Upper lobe of left lung (tissue), 6 donors: Measurements from ENCODE around the gene SPDYA. TPM values are rescaled to one million over a fixed set of nuclear protein-coding genes. Genes with fewer than 3 reads are reported as not detected.

ENCODE experiments used
- ATAC-seq, 2 donors: fragments of 200-7000 bp; cut with Tn5 transposase; one replicate each; pipeline ENCODE4 v1.9.1; 2022; ENCODE audit warnings: mild to moderate bottlenecking in 2 of 2, moderate library complexity in 2 of 2; ENCODE audit not compliant: low FRiP score in 2 of 2
- DNase-seq, 2 donors: peaks; one replicate each; pipeline ENCODE4 v3.0.0-alpha.2; 2019 to 2020
- H3K27ac ChIP-seq, 4 donors: fragments of 200-600 bp; sonication (generic); one replicate each; pipeline ENCODE4 v1.5.1; 2016 to 2019
- H3K27me3 ChIP-seq, 4 donors: fragments of 200-600 bp; sonication (generic); one replicate each; pipeline ENCODE4 v1.5.1; 2017 to 2019
- H3K36me3 ChIP-seq, 4 donors: fragments of 200-600 bp; sonication (generic); one replicate each; pipeline ENCODE4 v1.5.1; 2016 to 2019
- H3K4me1 ChIP-seq, 4 donors: fragments of 200-600 bp; sonication (generic); one replicate each; pipeline ENCODE4 v1.5.1; 2018 to 2019
- H3K4me3 ChIP-seq, 4 donors: fragments of 200-600 bp; sonication (generic); one replicate each; pipeline ENCODE4 v1.5.1; 2017 to 2019; ENCODE audit warnings: mild to moderate bottlenecking in 2 of 4, moderate library complexity in 1 of 4
- H3K9me3 ChIP-seq, 4 donors: fragments of 200-600 bp; sonication (generic); one replicate each; pipeline ENCODE4 v1.5.1; 2018 to 2019
- EP300 ChIP-seq, 4 donors: sonication (generic); formaldehyde crosslinking; IDR thresholded peaks; one replicate each; pipeline ENCODE4 v1.5.1; 2017; ENCODE audit warnings: antibody characterized with exemption in 4 of 4, control low read depth in 2 of 4
- POLR2A ChIP-seq, 4 donors: fragments of 450-650 bp; IDR thresholded peaks; one replicate each; pipeline ENCODE4 v1.5.1; 2016 to 2017; ENCODE audit warnings: antibody characterized with exemption in 4 of 4, mild to moderate bottlenecking in 2 of 4
- POLR2AphosphoS5 ChIP-seq, 2 donors: sonication (generic); formaldehyde crosslinking; IDR thresholded peaks; one replicate each; pipeline ENCODE4 v1.5.1; 2017; ENCODE audit warnings: antibody characterized with exemption in 2 of 2
- WGBS, 2 donors: methylation state at CpG; one replicate each; pipeline ENCODE4 v1.1.5; 2017 to 2018; 5-methylcytosine and 5-hydroxymethylcytosine counted together
- total RNA-seq, 6 donors: library from RNA; depleted of rRNA in 4 of 6; stranded (reverse); fragments of >200 nt in 4 of 6; gene quantifications; one replicate each; pipeline versions ENCODE4 v1.1.0 to v1.2.1, GENCODE V29; 2016 to 2021
- TF ChIP-seq, protein P1 (sequence below), 6 experiments: fragments of 450-650 bp in 4 of 6; fragments of 200-600 bp in 2 of 6; sonication (generic) in 2 of 6; IDR thresholded peaks; one replicate each; pipeline ENCODE4 v1.5.1; 2016 to 2019; ENCODE audit warnings: antibody characterized with exemption in 6 of 6
- donor health status: DM: no; HTN: no; CAD: no; lungs with moderate emphysema.
- donor health status: DM: no; HTN: yes; CAD: no; lungs with severe emphysema.

Gene SPDYA
- total RNA-seq, 6 donors from 2014 or later = 1.0 to 2.3 (median 1.6) TPM

- H3K9me3 ChIP-seq = no peaks in the 10 kb centered on the region
- H3K4me1 ChIP-seq = peaks cover 37 to 65% (median 51%) of the 10 kb centered on the region in 4 donors
- DNase-seq (no peak), ATAC-seq (no peak)
- no peak overlapping the region for H3K4me3 ChIP-seq
- H3K36me3 ChIP-seq = no peaks in the 10 kb centered on the region
- no peaks in the 10 kb centered on the region for H3K27me3 ChIP-seq
- no peak overlapping the region for H3K27ac ChIP-seq
- no peak for TF ChIP-seq EP300 (IDR thresholded peaks at IDR 0.05)
- no peak for TF ChIP-seq POLR2A (IDR thresholded peaks at IDR 0.05)
- TF ChIP-seq, protein P1, sequence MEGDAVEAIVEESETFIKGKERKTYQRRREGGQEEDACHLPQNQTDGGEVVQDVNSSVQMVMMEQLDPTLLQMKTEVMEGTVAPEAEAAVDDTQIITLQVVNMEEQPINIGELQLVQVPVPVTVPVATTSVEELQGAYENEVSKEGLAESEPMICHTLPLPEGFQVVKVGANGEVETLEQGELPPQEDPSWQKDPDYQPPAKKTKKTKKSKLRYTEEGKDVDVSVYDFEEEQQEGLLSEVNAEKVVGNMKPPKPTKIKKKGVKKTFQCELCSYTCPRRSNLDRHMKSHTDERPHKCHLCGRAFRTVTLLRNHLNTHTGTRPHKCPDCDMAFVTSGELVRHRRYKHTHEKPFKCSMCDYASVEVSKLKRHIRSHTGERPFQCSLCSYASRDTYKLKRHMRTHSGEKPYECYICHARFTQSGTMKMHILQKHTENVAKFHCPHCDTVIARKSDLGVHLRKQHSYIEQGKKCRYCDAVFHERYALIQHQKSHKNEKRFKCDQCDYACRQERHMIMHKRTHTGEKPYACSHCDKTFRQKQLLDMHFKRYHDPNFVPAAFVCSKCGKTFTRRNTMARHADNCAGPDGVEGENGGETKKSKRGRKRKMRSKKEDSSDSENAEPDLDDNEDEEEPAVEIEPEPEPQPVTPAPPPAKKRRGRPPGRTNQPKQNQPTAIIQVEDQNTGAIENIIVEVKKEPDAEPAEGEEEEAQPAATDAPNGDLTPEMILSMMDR (IDR thresholded peaks at IDR 0.05) = no peak
- no peak for TF ChIP-seq POLR2AphosphoS5 (IDR thresholded peaks at IDR 0.05)
Observed at GRCh38 chr2:28768422-28768821, 42.2 kb upstream of the SPDYA start.

- H3K4me3 ChIP-seq = no peak overlapping the region
- DNase-seq (no peak), ATAC-seq (no peak)
- H3K36me3 ChIP-seq = no peaks in the 10 kb centered on the region
- H3K4me1 ChIP-seq = peaks cover 35 to 65% (median 53%) of the 10 kb centered on the region in 4 donors
- 96 to 97% methylated on average over 5 of the region's 5 CpGs for WGBS, 2 donors
- no peaks in the 10 kb centered on the region for H3K27me3 ChIP-seq
- H3K9me3 ChIP-seq = no peaks in the 10 kb centered on the region
- H3K27ac ChIP-seq = no peak overlapping the region
- no peak for TF ChIP-seq POLR2A (IDR thresholded peaks at IDR 0.05)
Observed at GRCh38 chr2:28768952-28769351, 41.7 kb upstream of the SPDYA start.

DNA sequence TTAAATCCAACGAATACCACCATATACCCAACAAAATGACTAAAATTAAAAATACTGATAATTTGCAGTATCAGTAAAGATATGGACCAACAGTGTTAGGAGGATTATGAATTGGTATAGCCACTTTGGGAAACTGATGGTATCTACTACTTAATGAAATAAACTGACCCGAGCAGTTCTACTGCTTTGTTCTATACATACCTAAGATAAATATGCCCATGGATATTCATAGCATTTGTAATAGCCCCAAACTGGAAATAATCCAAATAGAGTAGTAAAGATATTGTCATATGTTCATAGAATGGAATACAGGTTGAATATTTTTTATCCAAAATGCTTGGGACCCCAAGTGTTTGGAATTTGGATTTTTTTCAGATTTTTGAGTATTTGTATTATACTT is 38.3 kb upstream of the SPDYA start:
- H3K27me3 ChIP-seq = no peaks in the 10 kb centered on the region
- TF ChIP-seq EP300 (IDR thresholded peaks at IDR 0.05) (no peak), POLR2AphosphoS5 (IDR thresholded peaks at IDR 0.05) (no peak), POLR2A (IDR thresholded peaks at IDR 0.05) (no peak)
- TF ChIP-seq, protein P1 (IDR thresholded peaks at IDR 0.05) = no peak
- ATAC-seq = no peak
- H3K27ac ChIP-seq = no peak overlapping the region
- H3K9me3 ChIP-seq = no peaks in the 10 kb centered on the region
- no peak overlapping the region for H3K4me3 ChIP-seq
- H3K4me1 ChIP-seq = peaks cover 26 to 58% (median 46%) of the 10 kb centered on the region in 4 donors
- WGBS, 2 donors = 79 to 90% methylated on average over 2 of the region's 2 CpGs
- DNase-seq = no peak
- peaks cover 0 to 9% (median 1%) of the 10 kb centered on the region in 4 donors for H3K36me3 ChIP-seq

DNA sequence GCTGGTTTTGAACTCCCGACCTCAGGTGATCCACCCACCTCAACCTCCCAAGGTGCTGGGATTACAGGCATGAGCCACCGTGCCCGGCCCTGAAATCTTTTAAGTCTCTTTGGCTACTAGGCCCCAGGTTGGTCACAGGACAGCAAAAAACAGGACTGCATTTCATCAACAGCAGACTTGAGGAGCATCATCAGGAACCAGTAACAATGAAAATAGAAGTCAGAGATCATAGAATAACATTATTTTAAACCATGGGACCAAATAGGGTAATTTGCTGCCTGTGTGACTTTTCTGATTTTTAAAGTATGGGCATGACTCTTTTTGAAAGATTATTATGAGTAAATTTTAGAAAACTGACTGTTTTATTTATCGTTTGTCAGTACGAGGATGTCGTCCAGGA is 34.2 kb upstream of the SPDYA start:
- TF ChIP-seq, protein P1 (IDR thresholded peaks at IDR 0.05) = no peak
- TF ChIP-seq POLR2AphosphoS5 (IDR thresholded peaks at IDR 0.05) = no peak
- TF ChIP-seq POLR2A (IDR thresholded peaks at IDR 0.05) = no peak
- TF ChIP-seq EP300 (IDR thresholded peaks at IDR 0.05) = no peak
- 87 to 93% methylated on average over 6 of the region's 6 CpGs for WGBS, 2 donors
- H3K36me3 ChIP-seq = peaks cover 19 to 51% (median 28%) of the 10 kb centered on the region in 4 donors

GRCh38 chr2:28778392-28778791 is 32.2 kb upstream of the SPDYA start:
- 93 to 100% methylated on average over 5 of the region's 5 CpGs for WGBS, 2 donors
- Histone ChIP-seq H3K36me3 (peaks cover 23 to 70% (median 34%) of the 10 kb centered on the region in 4 donors), H3K4me3 (no peak overlapping the region), H3K4me1 (peaks cover 7 to 19% (median 17%) of the 10 kb centered on the region in 4 donors), H3K27me3 (no peaks in the 10 kb centered on the region), H3K9me3 (no peaks in the 10 kb centered on the region), H3K27ac (no peak overlapping the region)
- DNase-seq (no peak), ATAC-seq (no peak)
- TF ChIP-seq POLR2AphosphoS5 (IDR thresholded peaks at IDR 0.05) (no peak), EP300 (IDR thresholded peaks at IDR 0.05) (no peak), POLR2A (IDR thresholded peaks at IDR 0.05) (no peak)
- TF ChIP-seq, protein P1 (IDR thresholded peaks at IDR 0.05) = no peak

More for the DNA sequence above, 34.2 kb upstream of the SPDYA start:
- H3K9me3 ChIP-seq = no peaks in the 10 kb centered on the region
- peaks cover 10 to 35% (median 30%) of the 10 kb centered on the region in 4 donors for H3K4me1 ChIP-seq
- ATAC-seq = no peak
- H3K4me3 ChIP-seq = no peak overlapping the region
- H3K27ac ChIP-seq = no peak overlapping the region
- H3K27me3 ChIP-seq = no peaks in the 10 kb centered on the region
- no peak for DNase-seq
